Measurements from ENCODE around the gene TACO1.

The TACO1 gene

DNA sequence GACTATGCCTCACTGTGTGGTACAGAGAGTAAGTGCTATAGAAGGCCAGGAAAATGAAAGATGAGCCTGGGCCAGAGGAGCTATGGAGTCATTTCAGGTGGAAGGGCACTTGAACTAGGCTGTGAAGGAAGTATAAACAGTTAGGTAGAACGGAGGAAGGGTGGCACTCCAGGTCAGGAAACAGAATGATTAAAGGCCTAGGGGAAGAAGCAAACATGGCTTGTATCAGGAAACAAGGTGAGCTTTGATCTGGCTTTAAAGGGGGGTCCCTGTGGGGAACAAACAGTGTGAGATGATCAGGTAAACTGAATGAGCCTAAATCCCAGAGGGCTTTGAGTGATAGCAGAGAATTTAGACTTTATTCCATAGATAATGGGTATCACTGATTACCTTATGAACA lies 38.4 kb downstream of the TACO1 start:
- TF ChIP-seq TAF1 (IDR thresholded peaks at IDR 0.05; ENCODE audit: low read depth) = no peak
- no peak for TF ChIP-seq CREB1 (IDR thresholded peaks at IDR 0.05; ENCODE audit: low read depth)
- TF ChIP-seq, protein P1, sequence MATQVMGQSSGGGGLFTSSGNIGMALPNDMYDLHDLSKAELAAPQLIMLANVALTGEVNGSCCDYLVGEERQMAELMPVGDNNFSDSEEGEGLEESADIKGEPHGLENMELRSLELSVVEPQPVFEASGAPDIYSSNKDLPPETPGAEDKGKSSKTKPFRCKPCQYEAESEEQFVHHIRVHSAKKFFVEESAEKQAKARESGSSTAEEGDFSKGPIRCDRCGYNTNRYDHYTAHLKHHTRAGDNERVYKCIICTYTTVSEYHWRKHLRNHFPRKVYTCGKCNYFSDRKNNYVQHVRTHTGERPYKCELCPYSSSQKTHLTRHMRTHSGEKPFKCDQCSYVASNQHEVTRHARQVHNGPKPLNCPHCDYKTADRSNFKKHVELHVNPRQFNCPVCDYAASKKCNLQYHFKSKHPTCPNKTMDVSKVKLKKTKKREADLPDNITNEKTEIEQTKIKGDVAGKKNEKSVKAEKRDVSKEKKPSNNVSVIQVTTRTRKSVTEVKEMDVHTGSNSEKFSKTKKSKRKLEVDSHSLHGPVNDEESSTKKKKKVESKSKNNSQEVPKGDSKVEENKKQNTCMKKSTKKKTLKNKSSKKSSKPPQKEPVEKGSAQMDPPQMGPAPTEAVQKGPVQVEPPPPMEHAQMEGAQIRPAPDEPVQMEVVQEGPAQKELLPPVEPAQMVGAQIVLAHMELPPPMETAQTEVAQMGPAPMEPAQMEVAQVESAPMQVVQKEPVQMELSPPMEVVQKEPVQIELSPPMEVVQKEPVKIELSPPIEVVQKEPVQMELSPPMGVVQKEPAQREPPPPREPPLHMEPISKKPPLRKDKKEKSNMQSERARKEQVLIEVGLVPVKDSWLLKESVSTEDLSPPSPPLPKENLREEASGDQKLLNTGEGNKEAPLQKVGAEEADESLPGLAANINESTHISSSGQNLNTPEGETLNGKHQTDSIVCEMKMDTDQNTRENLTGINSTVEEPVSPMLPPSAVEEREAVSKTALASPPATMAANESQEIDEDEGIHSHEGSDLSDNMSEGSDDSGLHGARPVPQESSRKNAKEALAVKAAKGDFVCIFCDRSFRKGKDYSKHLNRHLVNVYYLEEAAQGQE (IDR thresholded peaks at IDR 0.05; ENCODE audit: low read depth) = no peak
- TF ChIP-seq CEBPB (IDR thresholded peaks at IDR 0.05) = no peak
- TF ChIP-seq NFIC (IDR thresholded peaks at IDR 0.05) = no peak
- no peak for TF ChIP-seq YY1 (IDR thresholded peaks at IDR 0.05; ENCODE audit: low read depth)
- TF ChIP-seq, protein P2, sequence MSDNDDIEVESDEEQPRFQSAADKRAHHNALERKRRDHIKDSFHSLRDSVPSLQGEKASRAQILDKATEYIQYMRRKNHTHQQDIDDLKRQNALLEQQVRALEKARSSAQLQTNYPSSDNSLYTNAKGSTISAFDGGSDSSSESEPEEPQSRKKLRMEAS (IDR thresholded peaks at IDR 0.05) = no peak
- TF ChIP-seq FOXM1 (IDR thresholded peaks at IDR 0.05; ENCODE audit: borderline replicate concordance, low read depth) = no peak
- TF ChIP-seq ZBTB7A (IDR thresholded peaks at IDR 0.05; ENCODE audit: low read depth) = no peak
- TF ChIP-seq EGR1 (IDR thresholded peaks at IDR 0.05) = no peak
- TF ChIP-seq, protein P3, sequence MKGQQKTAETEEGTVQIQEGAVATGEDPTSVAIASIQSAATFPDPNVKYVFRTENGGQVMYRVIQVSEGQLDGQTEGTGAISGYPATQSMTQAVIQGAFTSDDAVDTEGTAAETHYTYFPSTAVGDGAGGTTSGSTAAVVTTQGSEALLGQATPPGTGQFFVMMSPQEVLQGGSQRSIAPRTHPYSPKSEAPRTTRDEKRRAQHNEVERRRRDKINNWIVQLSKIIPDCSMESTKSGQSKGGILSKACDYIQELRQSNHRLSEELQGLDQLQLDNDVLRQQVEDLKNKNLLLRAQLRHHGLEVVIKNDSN (IDR thresholded peaks at IDR 0.05) = no peak

DNA sequence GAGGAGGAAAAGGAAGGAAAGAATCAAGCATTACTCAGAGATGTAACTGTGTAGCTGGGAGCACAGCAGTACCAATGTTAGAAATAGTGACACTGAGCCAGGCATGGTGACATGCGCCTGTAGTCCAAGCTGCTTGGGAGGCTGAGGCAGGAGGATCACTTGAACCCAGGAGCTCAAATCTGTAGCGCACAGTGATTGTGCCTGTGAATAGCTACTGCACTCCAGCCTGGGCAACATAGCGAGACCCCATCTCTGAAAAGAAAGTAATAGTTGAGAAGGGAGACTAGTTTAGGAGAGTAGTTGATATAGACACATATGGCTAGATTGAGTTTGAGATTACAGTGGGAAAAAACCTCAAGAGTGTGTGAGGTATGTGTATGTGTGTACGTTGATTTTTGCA lies 39.3 kb downstream of the TACO1 start:
- no peak for TF ChIP-seq YY1 (IDR thresholded peaks at IDR 0.05; ENCODE audit: low read depth)
- TF ChIP-seq NFIC (IDR thresholded peaks at IDR 0.05) = no peak
- TF ChIP-seq, protein P1 (IDR thresholded peaks at IDR 0.05; ENCODE audit: low read depth) = no peak
- no peak for TF ChIP-seq FOXM1 (IDR thresholded peaks at IDR 0.05; ENCODE audit: borderline replicate concordance, low read depth)
- TF ChIP-seq EP300 (IDR thresholded peaks at IDR 0.05; ENCODE audit: borderline replicate concordance) = no peak
- no peak for TF ChIP-seq EGR1 (IDR thresholded peaks at IDR 0.05)
- no peak for TF ChIP-seq TAF1 (IDR thresholded peaks at IDR 0.05; ENCODE audit: low read depth)
- TF ChIP-seq, protein P3 (IDR thresholded peaks at IDR 0.05) = no peak
- no peak for TF ChIP-seq TCF12 (IDR thresholded peaks at IDR 0.05; ENCODE audit: low read depth)
- no peak for TF ChIP-seq CEBPB (IDR thresholded peaks at IDR 0.05)
- TF ChIP-seq, protein P2 (IDR thresholded peaks at IDR 0.05) = no peak
- TF ChIP-seq TEAD4 (IDR thresholded peaks at IDR 0.05) = no peak
- no peak for TF ChIP-seq RAD21 (IDR thresholded peaks at IDR 0.05; ENCODE audit: low read depth)
- TF ChIP-seq CREB1 (IDR thresholded peaks at IDR 0.05; ENCODE audit: low read depth) = no peak
- no peak for TF ChIP-seq ZBTB7A (IDR thresholded peaks at IDR 0.05; ENCODE audit: low read depth)

DNA sequence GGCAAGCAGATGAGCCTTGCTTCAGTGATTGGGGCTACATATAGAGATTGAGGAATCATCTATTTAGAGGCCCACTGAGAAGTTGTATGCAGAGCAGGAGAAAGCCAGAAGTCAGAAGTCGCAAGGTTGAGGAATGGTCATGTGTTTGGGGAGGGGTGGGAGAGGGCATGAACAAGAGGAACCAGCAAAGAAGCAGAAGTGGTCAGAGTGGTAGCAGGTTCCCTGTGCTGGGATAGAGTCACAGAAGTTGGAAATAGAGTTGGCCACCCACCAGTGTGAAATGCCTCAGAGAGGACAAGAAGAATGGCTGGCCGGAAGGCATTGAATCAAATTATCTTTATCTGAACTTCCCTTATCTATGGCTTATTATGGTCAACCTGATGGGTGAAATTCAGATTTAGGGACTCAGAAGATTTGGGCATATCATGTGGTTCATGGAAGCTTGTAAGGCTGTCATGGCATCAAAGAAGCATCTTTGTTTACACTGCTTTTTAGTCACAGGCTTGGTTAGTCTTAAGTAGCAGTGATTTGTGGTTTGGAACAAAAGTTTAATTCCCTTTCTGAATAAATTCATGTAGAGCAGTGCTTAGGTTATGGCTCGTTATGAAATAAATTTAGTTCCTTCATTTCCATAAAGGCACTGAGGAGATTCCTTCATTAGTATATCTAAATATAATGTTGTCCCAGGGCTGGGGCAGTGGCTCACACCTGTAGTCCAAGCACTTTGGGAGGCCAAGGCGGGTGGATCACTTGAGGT lies 41.2 kb downstream of the TACO1 start:
- TF ChIP-seq FOXM1 (IDR thresholded peaks at IDR 0.05; ENCODE audit: borderline replicate concordance, low read depth) = no peak
- no peak for TF ChIP-seq CREB1 (IDR thresholded peaks at IDR 0.05; ENCODE audit: low read depth)
- no peak for TF ChIP-seq RAD21 (IDR thresholded peaks at IDR 0.05; ENCODE audit: low read depth)
- TF ChIP-seq EP300 (IDR thresholded peaks at IDR 0.05; ENCODE audit: borderline replicate concordance) = no peak
- TF ChIP-seq, protein P3 (IDR thresholded peaks at IDR 0.05) = no peak
- no peak for TF ChIP-seq NFIC (IDR thresholded peaks at IDR 0.05)
- TF ChIP-seq CEBPB (IDR thresholded peaks at IDR 0.05) = no peak
- no peak for TF ChIP-seq TAF1 (IDR thresholded peaks at IDR 0.05; ENCODE audit: low read depth)
- no peak for TF ChIP-seq ZBTB7A (IDR thresholded peaks at IDR 0.05; ENCODE audit: low read depth)
- no peak for TF ChIP-seq TCF12 (IDR thresholded peaks at IDR 0.05; ENCODE audit: low read depth)
- TF ChIP-seq YY1 (IDR thresholded peaks at IDR 0.05; ENCODE audit: low read depth) = no peak
- TF ChIP-seq, protein P1 (IDR thresholded peaks at IDR 0.05; ENCODE audit: low read depth) = no peak
- TF ChIP-seq, protein P2 (IDR thresholded peaks at IDR 0.05) = no peak
- no peak for TF ChIP-seq TEAD4 (IDR thresholded peaks at IDR 0.05)
- no peak for TF ChIP-seq EGR1 (IDR thresholded peaks at IDR 0.05)

Measured in Ishikawa (cell line).